K562 (cell line): ENCODE measurements around the gene HSD17B1. TPM values are rescaled to one million over a fixed set of nuclear protein-coding genes. Genes with fewer than 3 reads are reported as not detected.
A peak's percentile ranks its signal among the peaks of the same experiment; 100 is the strongest.

Source experiments
- E2F8 ChIP-seq: fragments of 450-650 bp; IDR thresholded peaks from 2 replicates; pipeline ENCODE4 v1.7.1; 2018; ENCODE audit warnings: mild to moderate bottlenecking, low read depth; ENCODE audit not compliant: partially characterized antibody
- ELF1 ChIP-seq: fragments of 200-800 bp; sonication (Bioruptor generic); IDR thresholded peaks from 2 replicates; pipeline ENCODE4 v1.6.1; 2016; ENCODE audit warnings: missing genetic modification characterization, missing compliant biosample characterization
- FOS ChIP-seq: IDR thresholded peaks from 3 replicates; pipeline ENCODE4 v1.6.1; 2011; ENCODE audit not compliant: insufficient read length; ENCODE audit errors: extremely low read depth
- JUND ChIP-seq, 2 experiments: IDR thresholded peaks; 2 replicates in 1 of 2; 3 replicates in 1 of 2; pipeline ENCODE4 v1.6.1; 2011; ENCODE audit warnings: borderline replicate concordance in 2 of 2, low read depth in 2 of 2, low read length in 2 of 2, improper control_type of control experiment in 1 of 2, missing biosample characterization in 1 of 2, missing genetic modification characterization in 1 of 2, missing genetic modification reagents in 1 of 2
- MGA ChIP-seq: fragments of 450-650 bp; IDR thresholded peaks from 2 replicates; pipeline ENCODE4 v1.6.1; 2016; ENCODE audit warnings: mild to moderate bottlenecking, moderate library complexity
- NKRF ChIP-seq: fragments of 450-650 bp; IDR thresholded peaks from 2 replicates; pipeline ENCODE4 v1.6.1; 2016; ENCODE audit warnings: borderline replicate concordance
- SMARCA4 ChIP-seq: fragments of 450-650 bp; IDR thresholded peaks from 2 replicates; pipeline ENCODE4 v1.6.1; 2016
- SOX6 ChIP-seq: fragments of 450-650 bp; IDR thresholded peaks from 2 replicates; pipeline ENCODE4 v1.6.1; 2014; ENCODE audit warnings: mild to moderate bottlenecking
- SUPT5H ChIP-seq: fragments of 450-650 bp; IDR thresholded peaks from 2 replicates; pipeline ENCODE4 v1.6.1; 2016
- ZNF311 ChIP-seq: fragments of 250-450 bp; sonication (Bioruptor Pico); IDR thresholded peaks from 2 replicates; pipeline ENCODE4 v1.4.0; 2020; ENCODE audit warnings: mild to moderate bottlenecking, moderate library complexity
- polyA plus RNA-seq, 8 experiments: library from polyadenylated mRNA; depleted of rRNA in 4 of 8; stranded (reverse) in 5 of 8; unstranded in 3 of 8; fragments of >200 nt; fragmentation: Nextera tagmentation in 2 of 8; fragmentation: Illumina TruSeq in 1 of 8; extraction: Ambion mirVana in 2 of 8; extraction: Trizol in 1 of 8; gene quantifications; 2 replicates each; pipeline versions ENCODE4 v1.2.1 to v1.2.3, GENCODE V29; 2011 to 2014; ENCODE audit warnings: inconsistent platforms in 1 of 8, missing spikeins in 1 of 8
- total RNA-seq, 7 experiments: library from RNA; depleted of rRNA in 6 of 7; stranded (reverse); fragments of >200 nt in 6 of 7; fragmentation: Illumina TruSeq in 2 of 7; extraction: Trizol in 2 of 7; gene quantifications; 2 replicates each; pipeline versions ENCODE4 v1.2.1 to v1.2.3, GENCODE V29; 2011 to 2021; ENCODE audit warnings: low replicate concordance in 1 of 7

HSD17B1 gene
- total and polyA plus RNA-seq, 9 of the 15 experiments (the other 6 are each of a cell fraction or from before 2014, with no cell fraction given): 0.55 to 21.1 (median 3.6) TPM

- TF ChIP-seq E2F8 (peak; percentile 100), SOX6 (peak; percentile 17; the same call in 1 of the 2 replicates), ZNF311 (CRISPR knock-in tag) (no peak), FOS (peak; percentile 79), JUND (IDR thresholded peaks at IDR 0.05; ENCODE audit: borderline replicate concordance, low read depth, low read length) (peak; percentile 69; the same call in 1 of the 2 replicates), JUND (tag; IDR thresholded peaks at IDR 0.05; ENCODE audit: borderline replicate concordance, low read depth, low read length) (peak; percentile 3; the same call in 1 of the 3 replicates), NKRF (peak; percentile 75; the same call in 1 of the 2 replicates), MGA (peak; percentile 94), ELF1 (tag) (peak; percentile 68; the same call in 1 of the 2 replicates), SMARCA4 (no peak), SUPT5H (peak; percentile 87)
Observed at GRCh38 chr17:42577532-42578281, 25.0 kb downstream of the HSD17B1 start, which contains the start of gene PSMC3IP (continued).
